DMS114 treated with DMSO at 0.1 percent for 48 hours (cell line): ENCODE measurements around the gene TNFRSF4.

Experiments used
- DNase-seq: peaks from one replicate; lab custom pipeline; 2025; ENCODE audit not compliant: unreplicated experiment; lab: John Stamatoyannopoulos, UW

The TNFRSF4 gene

DNA sequence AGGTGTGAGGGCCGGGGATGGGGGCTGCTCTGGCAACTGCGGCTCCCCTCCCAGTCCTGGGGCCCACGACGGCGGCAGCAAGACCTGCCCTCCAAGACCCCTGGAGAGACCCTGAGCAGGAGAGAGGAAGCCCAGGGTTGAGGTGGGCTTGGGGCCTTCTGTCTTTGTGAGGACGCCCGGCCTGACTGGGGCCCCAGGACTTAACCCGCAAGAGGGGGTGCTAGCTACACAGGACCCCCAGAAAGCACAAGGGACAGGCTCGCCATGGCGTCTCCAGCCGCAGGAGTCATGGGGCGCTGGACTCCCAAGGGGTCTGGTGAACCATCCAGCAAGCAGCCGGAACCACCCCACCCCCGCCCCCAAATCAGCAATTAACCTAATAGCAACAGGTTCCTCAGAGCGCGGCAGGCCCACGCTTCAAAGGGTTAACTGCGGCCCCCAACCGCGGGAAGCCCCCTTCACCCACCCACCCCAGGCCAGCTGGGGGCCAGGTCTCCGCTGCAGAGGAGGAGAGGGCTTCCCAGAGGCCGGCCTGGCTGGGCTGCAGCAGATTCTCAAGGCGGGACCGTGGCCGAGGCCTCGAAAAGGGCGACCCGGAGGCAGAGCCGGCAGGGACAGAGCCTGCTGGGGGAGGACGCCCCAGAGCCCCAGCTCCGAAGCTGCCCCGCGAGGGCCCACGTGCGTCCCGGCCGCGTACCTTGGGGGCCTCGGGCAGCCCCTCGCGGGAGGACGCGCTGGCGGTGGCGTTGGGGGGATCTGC lies 32.0 kb upstream of the TNFRSF4 start:
- no peak for DNase-seq

DNA sequence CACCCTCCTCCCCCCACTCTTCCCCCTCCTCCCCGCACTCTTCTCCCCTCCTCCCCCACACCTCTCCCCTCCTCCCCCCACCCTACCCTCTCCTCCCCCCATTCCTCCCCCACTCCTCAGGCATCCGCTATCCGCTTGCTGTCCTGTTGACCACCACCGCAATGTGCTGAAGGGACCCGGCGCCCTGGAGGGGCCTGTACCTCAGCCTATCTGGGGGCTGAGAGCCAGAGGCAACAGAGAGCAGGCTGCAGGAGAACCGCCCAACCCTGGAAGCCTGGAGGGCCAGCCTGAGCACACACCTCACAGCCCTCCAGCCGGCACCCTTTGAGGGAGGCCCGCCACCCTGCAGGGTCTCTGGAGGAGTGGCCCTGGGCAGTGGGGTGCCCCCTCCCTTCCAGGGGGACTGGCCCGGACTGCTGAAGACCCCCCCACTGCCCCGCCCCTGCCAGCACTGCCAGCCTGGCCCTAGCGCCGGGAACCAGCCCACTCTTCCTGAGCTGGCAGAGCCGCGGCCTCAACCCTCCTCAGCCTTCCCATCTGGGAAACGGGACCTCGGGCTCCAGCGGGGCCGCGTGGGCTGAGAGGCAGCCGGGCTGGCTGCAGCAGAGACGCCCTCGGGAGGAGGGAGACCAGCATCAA lies 31.3 kb upstream of the TNFRSF4 start:
- no peak for DNase-seq

DNA sequence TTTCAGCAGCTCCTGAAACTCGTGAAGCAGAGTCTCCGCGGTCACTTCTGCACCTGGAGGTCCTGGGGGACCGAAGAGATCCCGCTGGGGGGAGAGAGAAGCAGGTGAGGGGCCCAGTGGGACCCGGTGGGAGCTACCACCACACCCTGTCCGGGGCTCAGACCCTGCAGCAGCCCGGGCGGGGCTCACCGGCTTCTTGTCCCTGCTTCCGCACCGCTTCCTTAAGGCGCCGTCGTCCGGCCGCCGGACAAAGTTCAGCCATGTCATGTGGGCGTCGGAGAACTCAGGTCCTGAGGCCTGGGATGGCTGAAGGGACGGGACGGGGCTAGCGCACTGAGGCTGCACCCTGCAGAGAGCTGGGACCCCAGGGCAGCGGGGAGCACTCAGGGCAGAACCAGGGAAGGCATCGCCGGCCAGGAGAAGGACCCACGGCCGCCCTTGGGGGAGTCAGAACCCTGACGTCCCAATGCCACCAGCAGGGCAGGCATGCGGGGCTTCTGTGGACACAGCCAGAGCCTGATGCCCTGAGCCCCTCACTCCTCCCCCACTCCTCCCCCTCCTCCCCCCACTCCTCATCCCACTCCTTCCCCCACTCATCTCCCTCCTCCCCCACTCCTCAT lies 30.3 kb upstream of the TNFRSF4 start:
- no peak for DNase-seq

- DNase-seq, result no peak
Measured at GRCh38 chr1:1243807-1244191, 29.8 kb upstream of the TNFRSF4 start.

- no peak for DNase-seq
Measured at GRCh38 chr1:1243266-1243660, 29.3 kb upstream of the TNFRSF4 start.

DNA sequence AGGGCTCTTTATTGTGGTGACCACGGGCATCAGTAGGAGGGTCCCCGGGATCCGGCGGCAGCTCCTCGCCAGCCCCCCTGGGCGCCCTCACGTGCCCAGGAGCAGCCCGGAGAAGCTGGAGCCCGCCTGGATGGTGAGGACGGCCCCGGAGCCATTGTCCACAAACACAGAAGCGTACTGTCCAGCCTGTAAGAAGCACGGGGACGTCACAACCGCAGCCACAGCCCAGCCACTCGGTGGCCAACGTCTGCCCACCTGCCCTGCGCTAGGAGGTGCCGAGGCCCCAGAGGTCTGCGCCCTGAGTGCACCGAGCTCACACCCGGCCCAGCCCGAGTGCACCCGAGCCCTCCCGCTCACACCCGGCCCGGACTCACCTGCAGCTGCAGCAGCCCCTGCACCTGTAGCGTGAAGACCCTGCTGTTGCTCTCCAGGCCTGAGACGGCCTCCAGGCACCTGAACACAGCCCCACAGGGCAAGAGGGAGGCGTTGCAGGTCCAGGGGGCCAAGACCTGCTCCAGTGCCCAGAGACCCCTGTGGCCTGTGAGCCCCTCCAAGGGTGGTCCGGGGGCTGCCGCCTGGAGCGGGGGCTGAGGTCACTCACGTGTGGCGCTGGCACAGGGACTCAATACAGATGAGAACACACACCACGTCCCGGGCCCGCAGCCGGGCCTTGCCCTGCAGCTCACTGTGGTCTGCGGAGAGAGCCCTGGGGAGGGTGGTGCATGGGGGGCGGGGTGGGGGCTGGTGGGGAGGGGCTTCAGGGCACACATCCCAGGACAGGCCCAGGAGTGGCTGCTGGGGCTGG lies 28.7 kb upstream of the TNFRSF4 start:
- no peak for DNase-seq

DNA sequence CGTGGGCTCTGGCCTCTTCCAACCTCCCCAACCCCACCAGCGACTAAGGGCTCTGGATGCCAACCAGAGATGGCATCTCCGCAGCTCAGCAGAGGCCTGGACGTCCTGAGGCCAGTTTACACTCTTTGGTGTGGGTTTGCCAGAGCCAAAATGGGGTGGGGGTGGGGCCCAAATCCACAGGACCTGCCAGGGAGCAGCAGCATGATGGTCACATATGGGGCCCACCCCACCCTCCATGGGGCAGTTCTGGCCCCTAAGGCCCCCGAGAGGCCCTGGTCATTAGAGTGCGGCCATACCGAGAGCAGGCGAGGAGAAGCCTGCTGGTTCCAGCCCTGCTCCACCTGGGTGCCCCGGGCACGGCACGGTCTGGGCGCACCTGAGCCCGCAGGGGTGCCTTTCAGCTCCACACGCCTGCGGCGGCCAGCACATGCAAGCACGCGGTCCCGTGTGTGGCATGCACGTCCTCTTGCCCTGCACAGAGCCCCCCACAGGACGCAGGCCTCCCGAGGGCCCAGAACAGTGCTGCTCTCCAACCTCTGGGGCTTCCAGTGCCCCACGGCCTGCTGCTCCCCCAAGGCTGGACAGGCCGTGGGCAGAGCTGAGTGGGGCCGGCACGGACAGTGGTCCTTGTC lies 27.8 kb upstream of the TNFRSF4 start:
- no peak for DNase-seq

DNA sequence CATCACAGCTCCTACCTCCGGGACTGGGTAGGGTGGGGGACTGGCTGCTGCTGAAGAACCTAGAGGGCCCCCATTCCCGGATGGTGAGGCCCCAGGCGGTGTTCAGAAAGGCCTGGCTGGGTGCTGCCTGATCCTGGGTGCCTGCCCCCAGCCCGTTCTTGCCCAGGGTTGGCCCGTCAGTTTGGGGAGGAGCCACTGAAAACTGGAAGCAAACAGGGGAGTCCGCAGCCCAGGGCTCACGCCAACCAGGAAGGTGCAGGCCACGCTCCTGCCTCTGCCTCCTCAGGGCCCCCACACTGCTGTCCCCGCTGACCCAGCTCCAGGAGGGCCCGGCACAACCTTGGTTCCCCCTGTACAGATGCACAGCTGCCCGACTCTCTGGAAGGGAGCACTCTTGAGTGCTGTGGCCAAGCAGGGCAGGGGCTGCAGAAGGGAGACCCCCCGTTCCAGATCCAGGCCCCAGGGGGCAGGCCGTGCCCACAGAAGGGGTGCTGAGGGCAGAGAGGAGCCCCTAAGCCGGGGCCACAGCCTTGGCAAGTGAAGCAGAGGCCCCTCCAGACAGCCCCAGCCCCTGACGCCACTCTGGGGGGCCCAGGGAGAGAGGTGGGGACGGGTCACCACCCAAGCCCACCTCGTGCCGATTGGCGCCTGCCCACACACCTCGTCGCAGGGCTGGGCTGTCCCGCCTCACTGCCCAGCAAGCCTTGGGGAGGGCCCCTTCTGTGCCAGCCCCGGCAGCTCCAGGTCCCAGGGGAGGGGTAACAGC lies 27.1 kb upstream of the TNFRSF4 start:
- DNase-seq, result no peak

GRCh38 chr1:1240348-1240732 lies 26.4 kb upstream of the TNFRSF4 start:
- no peak for DNase-seq

DNA sequence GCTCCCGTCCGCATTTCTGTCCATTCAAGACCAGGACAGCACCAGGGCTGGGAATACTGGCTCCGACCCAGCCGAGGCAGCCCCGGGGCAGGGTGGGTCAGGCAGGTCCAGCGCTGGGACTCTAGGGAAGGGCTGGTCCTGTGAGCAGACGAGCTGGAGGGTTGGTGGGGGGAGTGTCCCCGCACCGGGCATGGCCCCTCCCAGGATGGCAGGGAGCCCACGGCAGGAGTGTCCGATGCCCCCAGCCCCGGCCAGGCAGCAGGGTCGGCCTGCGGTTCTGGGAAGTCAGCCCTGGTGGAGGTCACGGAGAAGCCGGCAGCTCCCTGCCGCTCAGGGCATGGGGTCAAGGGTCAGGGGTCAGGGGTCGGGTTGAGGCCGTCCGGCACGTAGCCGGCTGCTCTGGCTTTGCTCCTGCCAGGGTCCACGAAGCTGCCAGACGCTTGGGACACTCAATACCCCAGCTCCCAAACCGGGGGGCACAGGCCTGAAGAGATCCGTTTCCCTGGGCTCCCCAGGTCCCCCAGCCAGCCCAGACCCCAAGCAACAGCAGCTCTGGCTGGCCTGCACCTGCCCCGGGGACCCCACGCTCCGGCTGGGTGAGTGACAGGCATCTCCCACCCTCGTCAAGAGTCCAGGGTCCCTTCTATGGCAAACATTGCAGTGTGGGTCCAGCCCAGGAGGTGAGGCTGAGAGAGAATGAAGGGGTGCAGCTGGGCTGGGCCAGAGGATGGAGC lies 25.8 kb upstream of the TNFRSF4 start:
- DNase-seq, result no peak

GRCh38 chr1:1239227-1239613 lies 25.3 kb upstream of the TNFRSF4 start:
- no peak for DNase-seq

DNA sequence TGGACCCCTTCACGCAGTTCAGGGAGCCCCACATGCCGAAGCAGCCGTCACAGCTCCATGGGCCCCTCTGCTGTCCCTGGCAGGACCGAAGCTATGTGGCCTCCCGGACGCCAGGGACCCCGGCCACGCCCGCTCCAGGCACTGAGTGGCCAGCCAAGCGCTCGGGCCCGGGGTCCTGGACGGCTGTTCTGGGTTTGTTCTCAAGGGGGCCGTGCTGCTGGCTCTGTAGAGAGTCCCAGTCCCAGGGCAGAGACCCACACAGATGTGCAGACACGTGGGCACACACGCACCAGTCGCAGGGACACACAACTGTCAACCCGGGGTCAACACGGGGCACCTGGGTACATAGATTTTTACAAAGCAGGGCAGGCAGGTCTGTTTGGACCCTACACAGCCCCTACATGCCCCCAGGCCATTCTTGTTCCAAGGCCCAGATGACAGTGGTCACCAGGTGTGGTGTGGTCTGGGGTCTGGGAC lies 24.8 kb upstream of the TNFRSF4 start:
- no peak for DNase-seq

DNA sequence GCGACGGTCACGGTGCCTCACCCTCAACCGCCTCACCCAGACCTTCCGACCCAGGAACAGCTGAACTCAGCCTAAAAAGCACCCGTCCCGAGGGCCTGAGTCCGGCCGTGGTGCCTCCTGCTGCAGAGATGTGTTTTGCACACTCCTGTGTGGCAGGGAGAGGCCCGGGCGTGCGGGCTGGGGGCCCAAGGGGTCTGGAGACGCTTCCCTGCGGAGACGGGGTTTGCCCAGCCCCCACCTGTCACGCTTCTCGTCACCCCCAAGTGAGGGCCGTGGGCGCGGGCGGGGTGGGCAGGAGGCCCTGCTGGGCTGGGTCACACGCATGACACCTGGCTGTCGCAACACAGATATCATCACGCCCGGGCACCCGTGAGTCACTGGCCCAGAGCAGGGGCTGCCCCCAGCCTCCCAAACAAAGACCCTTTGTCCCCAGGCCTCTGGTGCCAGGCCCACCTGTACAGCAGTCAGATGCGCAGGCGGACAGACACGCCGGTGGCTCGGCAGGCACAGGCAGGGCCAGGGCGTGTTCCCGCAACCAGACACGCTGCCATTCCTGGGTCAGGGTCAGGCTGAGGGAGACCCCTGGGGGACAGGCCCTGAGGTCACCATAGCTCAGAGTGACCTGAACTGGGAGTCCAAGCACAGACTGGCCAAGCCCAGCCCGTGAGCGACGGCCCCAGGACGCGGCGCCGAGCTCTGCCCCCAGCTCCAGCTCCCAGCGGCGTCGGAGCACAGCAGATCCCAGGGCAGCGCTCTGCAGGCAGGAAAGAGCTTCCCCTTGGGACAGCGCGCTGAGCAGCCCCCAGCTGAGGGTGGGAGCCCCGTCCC lies 24.1 kb upstream of the TNFRSF4 start:
- no peak for DNase-seq

DNA sequence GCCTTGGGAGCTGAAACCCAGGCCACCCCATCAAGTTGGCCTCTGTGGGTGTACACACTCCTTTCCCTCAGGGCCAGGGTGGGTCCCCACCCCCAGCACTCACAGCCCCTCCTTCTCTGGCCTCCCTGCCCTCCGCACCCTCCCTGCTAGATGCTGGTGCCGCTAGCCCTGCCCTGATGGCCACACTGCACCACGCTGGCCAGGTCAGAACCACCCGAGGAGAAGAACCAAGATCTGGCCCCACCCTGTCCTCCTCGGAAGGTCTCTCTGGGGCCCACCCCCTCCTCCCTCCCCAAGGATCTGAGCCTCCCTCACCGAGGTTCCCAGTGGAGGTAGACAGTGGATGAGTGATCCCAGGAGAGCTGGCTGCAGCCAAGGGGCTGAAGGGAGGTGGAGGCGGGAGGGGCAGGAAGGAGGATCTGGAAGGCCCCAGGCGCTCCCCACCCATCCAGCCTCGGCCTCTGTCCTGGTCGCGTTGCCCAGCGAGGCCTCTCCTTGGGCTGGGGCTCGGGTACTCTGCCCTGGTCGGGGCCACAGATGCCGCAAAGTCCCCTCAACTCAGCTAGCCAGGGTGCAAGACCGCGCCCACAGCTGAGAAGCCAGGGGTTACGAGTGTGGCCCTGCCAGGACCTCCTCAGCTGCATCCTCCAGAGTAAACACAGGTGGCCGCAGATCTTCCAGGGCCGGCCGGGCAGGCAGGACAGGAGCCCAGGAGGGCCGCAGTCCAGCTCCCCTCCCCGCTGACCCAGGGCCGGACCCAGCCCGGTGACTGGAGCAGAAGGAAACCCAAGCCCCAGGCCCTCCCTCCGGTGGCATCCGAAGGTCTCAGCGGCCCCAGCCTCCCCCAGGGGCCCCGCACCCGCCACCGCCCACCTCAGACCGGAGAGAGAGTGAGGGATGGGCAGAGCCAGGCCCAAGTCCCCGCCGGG lies 23.3 kb upstream of the TNFRSF4 start:
- DNase-seq, result no peak

GRCh38 chr1:1236176-1236763 lies 22.3 kb upstream of the TNFRSF4 start:
- DNase-seq, result no peak

GRCh38 chr1:1235016-1235744 lies 21.2 kb upstream of the TNFRSF4 start:
- DNase-seq, result no peak
